WTC11 (cell line): ENCODE results near the gene ETV6. TPM values are rescaled to one million over a fixed set of nuclear protein-coding genes. Genes with fewer than 3 reads are reported as not detected.

Source experiments
- ATAC-seq: fragments of 200-7000 bp; cut with Tn5 transposase; 2 replicates; pipeline ENCODE4 v1.10.0; 2021; ENCODE audit warnings: mild to moderate bottlenecking, moderate library complexity
- CTCF ChIA-PET: fragments of 300-600 bp; sonication (Branson Sonifier 250); formaldehyde crosslinking; loops from one replicate; lab custom pipeline; 2021; ENCODE audit warnings: antibody characterized with exemption; lab: Charles Lee
- POLR2A ChIA-PET: fragments of 350-600 bp; sonication (Branson Sonifier 250); formaldehyde crosslinking; loops from one replicate; lab custom pipeline; 2021; ENCODE audit warnings: antibody characterized with exemption; lab: Charles Lee
- DNase-seq: peaks from one replicate; pipeline ENCODE4 v3.0.0; 2021; ENCODE audit warnings: low spot score
- H3K27ac Mint-ChIP-seq: 2 replicates; pipeline ENCODE4 v1.8.0; 2021; ENCODE audit warnings: mixed read lengths
- H3K27me3 Mint-ChIP-seq: 2 replicates; pipeline ENCODE4 v1.8.0; 2021; ENCODE audit warnings: low read depth, mild to moderate bottlenecking, moderate library complexity, mixed read lengths
- H3K36me3 Mint-ChIP-seq: 2 replicates; pipeline ENCODE4 v1.8.0; 2021; ENCODE audit warnings: mixed read lengths
- H3K4me1 Mint-ChIP-seq: 2 replicates; pipeline ENCODE4 v1.8.0; 2022; ENCODE audit warnings: mixed read lengths
- H3K4me3 Mint-ChIP-seq: 2 replicates; pipeline ENCODE4 v1.8.0; 2021; ENCODE audit warnings: mild to moderate bottlenecking, moderate library complexity, mixed read lengths
- H3K9me3 Mint-ChIP-seq: 2 replicates; pipeline ENCODE4 v1.8.0; 2021; ENCODE audit warnings: mixed read lengths
- ESRRA ChIP-seq: sonication (generic); formaldehyde crosslinking; IDR thresholded peaks from 2 replicates; pipeline ENCODE4 v1.8.1; 2022; ENCODE audit warnings: mild to moderate bottlenecking, missing genetic modification reagents, borderline replicate concordance
- FOXP1 ChIP-seq: sonication (generic); formaldehyde crosslinking; IDR thresholded peaks from 2 replicates; pipeline ENCODE4 v1.8.0; 2022; ENCODE audit warnings: missing genetic modification reagents, mild to moderate bottlenecking, moderate library complexity, borderline replicate concordance
- GTF2I ChIP-seq: fragments of 250-450 bp; sonication (Bioruptor Pico); conservative IDR thresholded peaks from 2 replicates; pipeline ENCODE4 v1.4.0; 2021; ENCODE audit warnings: mild to moderate bottlenecking
- JAZF1 ChIP-seq: fragments of 250-450 bp; sonication (Bioruptor Pico); IDR thresholded peaks from 2 replicates; pipeline ENCODE4 v1.9.0; 2021; ENCODE audit warnings: moderate library complexity, mild to moderate bottlenecking, inconsistent platforms
- KAT7 ChIP-seq: sonication (generic); formaldehyde crosslinking; IDR thresholded peaks from 2 replicates; pipeline ENCODE4 v1.8.1; 2023; ENCODE audit warnings: missing genetic modification reagents, mild to moderate bottlenecking, borderline replicate concordance
- MXD4 ChIP-seq: fragments of 250-450 bp; sonication (Bioruptor Pico); IDR thresholded peaks from 2 replicates; pipeline ENCODE4 v1.8.0; 2021; ENCODE audit warnings: mild to moderate bottlenecking, moderate library complexity, borderline replicate concordance
- MYBL2 ChIP-seq: sonication (generic); formaldehyde crosslinking; IDR thresholded peaks from 2 replicates; pipeline ENCODE4 v1.8.1; 2023; ENCODE audit warnings: mild to moderate bottlenecking, moderate library complexity, missing genetic modification reagents
- NFATC4 ChIP-seq: fragments of 250-450 bp; sonication (Bioruptor Pico); IDR thresholded peaks from 2 replicates; pipeline ENCODE4 v1.9.0; 2021; ENCODE audit warnings: mild to moderate bottlenecking
- SMAD3 ChIP-seq: sonication (generic); formaldehyde crosslinking; IDR thresholded peaks from 2 replicates; pipeline ENCODE4 v1.8.0; 2022; ENCODE audit warnings: missing genetic modification reagents, mild to moderate bottlenecking, borderline replicate concordance
- SP1 ChIP-seq: sonication (generic); formaldehyde crosslinking; conservative IDR thresholded peaks from 2 replicates; pipeline ENCODE4 v1.8.1; 2022; ENCODE audit warnings: missing genetic modification reagents
- TP53 ChIP-seq: sonication (generic); formaldehyde crosslinking; IDR thresholded peaks from 2 replicates; pipeline ENCODE4 v1.8.1; 2023; ENCODE audit warnings: mild to moderate bottlenecking, missing genetic modification reagents
- ZNF396 ChIP-seq: fragments of 250-450 bp; sonication (Bioruptor Pico); IDR thresholded peaks from 2 replicates; pipeline ENCODE4 v1.8.0; 2021; ENCODE audit warnings: mild to moderate bottlenecking, moderate library complexity, borderline replicate concordance
- total RNA-seq: library from RNA; stranded (reverse); gene quantifications from 3 replicates; pipeline ENCODE4 v1.2.3, GENCODE V29; 2021
- TF ChIP-seq, protein P1 (sequence below): sonication (generic); formaldehyde crosslinking; IDR thresholded peaks from 2 replicates; pipeline ENCODE4 v1.8.0; 2022; ENCODE audit warnings: mild to moderate bottlenecking, missing genetic modification reagents
- TF ChIP-seq, protein P2 (sequence below): fragments of 200-600 bp; IDR thresholded peaks from 2 replicates; pipeline ENCODE4 v1.8.0; 2022; ENCODE audit warnings: antibody characterized with exemption
- TF ChIP-seq, protein P3 (sequence below): fragments of 250-450 bp; sonication (Bioruptor Pico); IDR thresholded peaks from 2 replicates; pipeline ENCODE4 v1.9.0; 2021; ENCODE audit warnings: mild to moderate bottlenecking, borderline replicate concordance
- TF ChIP-seq, protein P4 (sequence below): sonication (generic); formaldehyde crosslinking; IDR thresholded peaks from 2 replicates; pipeline ENCODE4 v1.8.1; 2023; ENCODE audit warnings: mild to moderate bottlenecking, missing genetic modification reagents, borderline replicate concordance
- TF ChIP-seq, protein P5 (sequence below): sonication (generic); formaldehyde crosslinking; IDR thresholded peaks from 2 replicates; pipeline ENCODE4 v1.8.1; 2023; ENCODE audit warnings: mild to moderate bottlenecking, missing genetic modification reagents
- TF ChIP-seq, protein P6 (sequence below): sonication (generic); formaldehyde crosslinking; IDR thresholded peaks from 2 replicates; pipeline ENCODE4 v1.8.1; 2022; ENCODE audit warnings: missing genetic modification reagents, borderline replicate concordance

ETV6 gene
- total RNA-seq, 1 experiment from 2014 or later = 23.5 TPM

DNA sequence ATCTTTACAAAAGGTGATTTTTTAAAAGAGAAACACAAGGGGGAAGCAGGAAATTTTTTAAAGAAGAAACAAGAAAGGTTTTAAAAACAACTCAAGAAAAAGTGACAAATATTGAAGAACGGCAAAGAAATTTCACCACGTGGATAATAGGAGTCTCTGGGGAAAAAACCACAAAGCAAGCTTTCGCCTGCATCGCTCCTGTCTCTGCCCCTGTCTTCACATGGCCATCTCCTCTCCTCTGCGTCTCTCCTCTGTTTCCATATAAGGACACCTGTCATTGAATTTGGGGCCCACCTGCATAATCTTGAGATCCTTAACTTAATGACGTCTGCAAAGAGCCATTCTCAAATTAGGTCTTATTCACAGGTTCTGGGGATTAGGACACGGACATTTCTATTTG is 175.8 kb downstream of the ETV6 start:
- Mint-ChIP-seq H3K4me3 (no peak overlapping the region), H3K4me1 (peaks cover 36% of the 10 kb centered on the region)
- CTCF ChIA-PET = interaction anchor here (0.7 to 1.2 kb wide), 3 partner anchors 26 to 208 kb away, joined by 3 to 5 read pairs (median 4); no protein-coding TSS in a partner anchor
- ATAC-seq = no peak
- TF ChIP-seq SP1 (CRISPR knock-in tag) = no peak
- TF ChIP-seq TP53 (CRISPR knock-in tag) = no peak
- TF ChIP-seq, protein P1, sequence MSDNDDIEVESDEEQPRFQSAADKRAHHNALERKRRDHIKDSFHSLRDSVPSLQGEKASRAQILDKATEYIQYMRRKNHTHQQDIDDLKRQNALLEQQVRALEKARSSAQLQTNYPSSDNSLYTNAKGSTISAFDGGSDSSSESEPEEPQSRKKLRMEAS (CRISPR knock-in tag) = no peak
- TF ChIP-seq FOXP1 (CRISPR knock-in tag) = no peak
- TF ChIP-seq ESRRA (CRISPR knock-in tag) = no peak
- TF ChIP-seq, protein P2, sequence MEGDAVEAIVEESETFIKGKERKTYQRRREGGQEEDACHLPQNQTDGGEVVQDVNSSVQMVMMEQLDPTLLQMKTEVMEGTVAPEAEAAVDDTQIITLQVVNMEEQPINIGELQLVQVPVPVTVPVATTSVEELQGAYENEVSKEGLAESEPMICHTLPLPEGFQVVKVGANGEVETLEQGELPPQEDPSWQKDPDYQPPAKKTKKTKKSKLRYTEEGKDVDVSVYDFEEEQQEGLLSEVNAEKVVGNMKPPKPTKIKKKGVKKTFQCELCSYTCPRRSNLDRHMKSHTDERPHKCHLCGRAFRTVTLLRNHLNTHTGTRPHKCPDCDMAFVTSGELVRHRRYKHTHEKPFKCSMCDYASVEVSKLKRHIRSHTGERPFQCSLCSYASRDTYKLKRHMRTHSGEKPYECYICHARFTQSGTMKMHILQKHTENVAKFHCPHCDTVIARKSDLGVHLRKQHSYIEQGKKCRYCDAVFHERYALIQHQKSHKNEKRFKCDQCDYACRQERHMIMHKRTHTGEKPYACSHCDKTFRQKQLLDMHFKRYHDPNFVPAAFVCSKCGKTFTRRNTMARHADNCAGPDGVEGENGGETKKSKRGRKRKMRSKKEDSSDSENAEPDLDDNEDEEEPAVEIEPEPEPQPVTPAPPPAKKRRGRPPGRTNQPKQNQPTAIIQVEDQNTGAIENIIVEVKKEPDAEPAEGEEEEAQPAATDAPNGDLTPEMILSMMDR = no peak
- TF ChIP-seq, all 79 proteins: peak for 0
- Mint-ChIP-seq H3K36me3 (peaks cover 4% of the 10 kb centered on the region; the same call in 1 of the 2 replicates), H3K27me3 (no peaks in the 10 kb centered on the region), H3K27ac (peak overlapping the region; percentile 46), H3K9me3 (peaks cover 3% of the 10 kb centered on the region; the same call in 1 of the 2 replicates)
- DNase-seq = no peak
- POLR2A ChIA-PET = no interaction called here

DNA sequence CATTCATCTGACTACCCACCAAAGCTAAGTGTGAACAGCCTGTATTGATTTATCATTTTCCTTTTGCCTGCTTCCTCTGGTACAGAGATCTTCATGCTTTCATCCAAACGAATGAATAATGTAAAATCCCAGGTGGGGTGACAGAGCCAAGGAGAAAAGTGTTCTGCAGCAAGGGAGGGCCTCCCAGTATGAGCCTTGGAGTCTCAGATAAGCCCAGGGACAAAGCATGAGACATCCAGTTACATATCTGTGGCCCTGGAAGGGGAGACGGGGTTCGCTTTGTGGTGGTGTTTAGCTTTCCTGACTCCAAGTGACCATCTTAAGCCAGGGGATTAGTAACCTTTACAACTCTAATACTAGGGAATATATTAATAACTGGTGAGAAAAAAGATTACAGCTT is 177.1 kb downstream of the ETV6 start:
- H3K27ac Mint-ChIP-seq = peak overlapping the region; percentile 59
- DNase-seq = no peak

More for the DNA sequence above, 177.1 kb downstream of the ETV6 start:
- ATAC-seq = no peak
- H3K27me3 Mint-ChIP-seq = no peaks in the 10 kb centered on the region
- TF ChIP-seq KAT7 (no peak), GTF2I (CRISPR knock-in tag) (no peak), MYBL2 (CRISPR knock-in tag) (no peak), NFATC4 (CRISPR knock-in tag) (no peak), SP1 (CRISPR knock-in tag) (no peak), SMAD3 (CRISPR knock-in tag) (no peak), JAZF1 (CRISPR knock-in tag) (no peak), ZNF396 (CRISPR knock-in tag) (no peak), MXD4 (CRISPR knock-in tag) (no peak)
- TF ChIP-seq, protein P3, sequence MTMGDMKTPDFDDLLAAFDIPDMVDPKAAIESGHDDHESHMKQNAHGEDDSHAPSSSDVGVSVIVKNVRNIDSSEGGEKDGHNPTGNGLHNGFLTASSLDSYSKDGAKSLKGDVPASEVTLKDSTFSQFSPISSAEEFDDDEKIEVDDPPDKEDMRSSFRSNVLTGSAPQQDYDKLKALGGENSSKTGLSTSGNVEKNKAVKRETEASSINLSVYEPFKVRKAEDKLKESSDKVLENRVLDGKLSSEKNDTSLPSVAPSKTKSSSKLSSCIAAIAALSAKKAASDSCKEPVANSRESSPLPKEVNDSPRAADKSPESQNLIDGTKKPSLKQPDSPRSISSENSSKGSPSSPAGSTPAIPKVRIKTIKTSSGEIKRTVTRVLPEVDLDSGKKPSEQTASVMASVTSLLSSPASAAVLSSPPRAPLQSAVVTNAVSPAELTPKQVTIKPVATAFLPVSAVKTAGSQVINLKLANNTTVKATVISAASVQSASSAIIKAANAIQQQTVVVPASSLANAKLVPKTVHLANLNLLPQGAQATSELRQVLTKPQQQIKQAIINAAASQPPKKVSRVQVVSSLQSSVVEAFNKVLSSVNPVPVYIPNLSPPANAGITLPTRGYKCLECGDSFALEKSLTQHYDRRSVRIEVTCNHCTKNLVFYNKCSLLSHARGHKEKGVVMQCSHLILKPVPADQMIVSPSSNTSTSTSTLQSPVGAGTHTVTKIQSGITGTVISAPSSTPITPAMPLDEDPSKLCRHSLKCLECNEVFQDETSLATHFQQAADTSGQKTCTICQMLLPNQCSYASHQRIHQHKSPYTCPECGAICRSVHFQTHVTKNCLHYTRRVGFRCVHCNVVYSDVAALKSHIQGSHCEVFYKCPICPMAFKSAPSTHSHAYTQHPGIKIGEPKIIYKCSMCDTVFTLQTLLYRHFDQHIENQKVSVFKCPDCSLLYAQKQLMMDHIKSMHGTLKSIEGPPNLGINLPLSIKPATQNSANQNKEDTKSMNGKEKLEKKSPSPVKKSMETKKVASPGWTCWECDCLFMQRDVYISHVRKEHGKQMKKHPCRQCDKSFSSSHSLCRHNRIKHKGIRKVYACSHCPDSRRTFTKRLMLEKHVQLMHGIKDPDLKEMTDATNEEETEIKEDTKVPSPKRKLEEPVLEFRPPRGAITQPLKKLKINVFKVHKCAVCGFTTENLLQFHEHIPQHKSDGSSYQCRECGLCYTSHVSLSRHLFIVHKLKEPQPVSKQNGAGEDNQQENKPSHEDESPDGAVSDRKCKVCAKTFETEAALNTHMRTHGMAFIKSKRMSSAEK (CRISPR knock-in tag) = no peak
- TF ChIP-seq, protein P4, sequence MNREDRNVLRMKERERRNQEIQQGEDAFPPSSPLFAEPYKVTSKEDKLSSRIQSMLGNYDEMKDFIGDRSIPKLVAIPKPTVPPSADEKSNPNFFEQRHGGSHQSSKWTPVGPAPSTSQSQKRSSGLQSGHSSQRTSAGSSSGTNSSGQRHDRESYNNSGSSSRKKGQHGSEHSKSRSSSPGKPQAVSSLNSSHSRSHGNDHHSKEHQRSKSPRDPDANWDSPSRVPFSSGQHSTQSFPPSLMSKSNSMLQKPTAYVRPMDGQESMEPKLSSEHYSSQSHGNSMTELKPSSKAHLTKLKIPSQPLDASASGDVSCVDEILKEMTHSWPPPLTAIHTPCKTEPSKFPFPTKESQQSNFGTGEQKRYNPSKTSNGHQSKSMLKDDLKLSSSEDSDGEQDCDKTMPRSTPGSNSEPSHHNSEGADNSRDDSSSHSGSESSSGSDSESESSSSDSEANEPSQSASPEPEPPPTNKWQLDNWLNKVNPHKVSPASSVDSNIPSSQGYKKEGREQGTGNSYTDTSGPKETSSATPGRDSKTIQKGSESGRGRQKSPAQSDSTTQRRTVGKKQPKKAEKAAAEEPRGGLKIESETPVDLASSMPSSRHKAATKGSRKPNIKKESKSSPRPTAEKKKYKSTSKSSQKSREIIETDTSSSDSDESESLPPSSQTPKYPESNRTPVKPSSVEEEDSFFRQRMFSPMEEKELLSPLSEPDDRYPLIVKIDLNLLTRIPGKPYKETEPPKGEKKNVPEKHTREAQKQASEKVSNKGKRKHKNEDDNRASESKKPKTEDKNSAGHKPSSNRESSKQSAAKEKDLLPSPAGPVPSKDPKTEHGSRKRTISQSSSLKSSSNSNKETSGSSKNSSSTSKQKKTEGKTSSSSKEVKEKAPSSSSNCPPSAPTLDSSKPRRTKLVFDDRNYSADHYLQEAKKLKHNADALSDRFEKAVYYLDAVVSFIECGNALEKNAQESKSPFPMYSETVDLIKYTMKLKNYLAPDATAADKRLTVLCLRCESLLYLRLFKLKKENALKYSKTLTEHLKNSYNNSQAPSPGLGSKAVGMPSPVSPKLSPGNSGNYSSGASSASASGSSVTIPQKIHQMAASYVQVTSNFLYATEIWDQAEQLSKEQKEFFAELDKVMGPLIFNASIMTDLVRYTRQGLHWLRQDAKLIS (CRISPR knock-in tag) = no peak
- TF ChIP-seq, protein P5, sequence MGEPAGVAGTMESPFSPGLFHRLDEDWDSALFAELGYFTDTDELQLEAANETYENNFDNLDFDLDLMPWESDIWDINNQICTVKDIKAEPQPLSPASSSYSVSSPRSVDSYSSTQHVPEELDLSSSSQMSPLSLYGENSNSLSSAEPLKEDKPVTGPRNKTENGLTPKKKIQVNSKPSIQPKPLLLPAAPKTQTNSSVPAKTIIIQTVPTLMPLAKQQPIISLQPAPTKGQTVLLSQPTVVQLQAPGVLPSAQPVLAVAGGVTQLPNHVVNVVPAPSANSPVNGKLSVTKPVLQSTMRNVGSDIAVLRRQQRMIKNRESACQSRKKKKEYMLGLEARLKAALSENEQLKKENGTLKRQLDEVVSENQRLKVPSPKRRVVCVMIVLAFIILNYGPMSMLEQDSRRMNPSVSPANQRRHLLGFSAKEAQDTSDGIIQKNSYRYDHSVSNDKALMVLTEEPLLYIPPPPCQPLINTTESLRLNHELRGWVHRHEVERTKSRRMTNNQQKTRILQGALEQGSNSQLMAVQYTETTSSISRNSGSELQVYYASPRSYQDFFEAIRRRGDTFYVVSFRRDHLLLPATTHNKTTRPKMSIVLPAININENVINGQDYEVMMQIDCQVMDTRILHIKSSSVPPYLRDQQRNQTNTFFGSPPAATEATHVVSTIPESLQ = no peak
- TF ChIP-seq, protein P6, sequence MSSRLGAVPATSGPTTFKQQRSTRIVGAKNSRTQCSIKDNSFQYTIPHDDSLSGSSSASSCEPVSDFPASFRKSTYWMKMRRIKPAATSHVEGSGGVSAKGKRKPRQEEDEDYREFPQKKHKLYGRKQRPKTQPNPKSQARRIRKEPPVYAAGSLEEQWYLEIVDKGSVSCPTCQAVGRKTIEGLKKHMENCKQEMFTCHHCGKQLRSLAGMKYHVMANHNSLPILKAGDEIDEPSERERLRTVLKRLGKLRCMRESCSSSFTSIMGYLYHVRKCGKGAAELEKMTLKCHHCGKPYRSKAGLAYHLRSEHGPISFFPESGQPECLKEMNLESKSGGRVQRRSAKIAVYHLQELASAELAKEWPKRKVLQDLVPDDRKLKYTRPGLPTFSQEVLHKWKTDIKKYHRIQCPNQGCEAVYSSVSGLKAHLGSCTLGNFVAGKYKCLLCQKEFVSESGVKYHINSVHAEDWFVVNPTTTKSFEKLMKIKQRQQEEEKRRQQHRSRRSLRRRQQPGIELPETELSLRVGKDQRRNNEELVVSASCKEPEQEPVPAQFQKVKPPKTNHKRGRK = no peak
- POLR2A ChIA-PET = no interaction called here
- peaks cover 4% of the 10 kb centered on the region; the same call in 1 of the 2 replicates for H3K36me3 Mint-ChIP-seq
- H3K4me1 Mint-ChIP-seq = peaks cover 36% of the 10 kb centered on the region
- H3K4me3 Mint-ChIP-seq = peak overlapping the region; percentile 24
- CTCF ChIA-PET = interaction anchor here (1.2 kb wide), 1 partner anchor 207 kb away, joined by 3 read pairs; no protein-coding TSS in a partner anchor
- H3K9me3 Mint-ChIP-seq = peaks cover 3% of the 10 kb centered on the region; the same call in 1 of the 2 replicates
